Common myeloid progenitor, CD34-positive (primary cell): ENCODE results near the gene SLC49A3.

Experiments used
- CTCF ChIA-PET: fragments of 350-600 bp; sonication (Branson Sonifier 250); formaldehyde crosslinking; loops from one replicate; lab custom pipeline; 2021; ENCODE audit warnings: antibody characterized with exemption; lab: Charles Lee
- POLR2A ChIA-PET: fragments of 350-600 bp; sonication (Branson Sonifier 250); formaldehyde crosslinking; loops from one replicate; lab custom pipeline; 2021; ENCODE audit warnings: antibody characterized with exemption; lab: Charles Lee
- DNase-seq, 3 donors: peaks; one replicate each; pipeline versions ENCODE4 v3.0.0 to v3.0.0-alpha.2; 2013
- H3K27ac ChIP-seq, 2 experiments: 1 replicate in 1 of 2; 2 replicates in 1 of 2; pipeline ENCODE4 v1.7.0; 2013; ENCODE audit warnings: inconsistent platforms in 2 of 2, low read length in 2 of 2, mild to moderate bottlenecking in 2 of 2, low read depth in 1 of 2, moderate library complexity in 1 of 2; ENCODE audit not compliant: severe bottlenecking in 2 of 2, insufficient read depth in 1 of 2, poor library complexity in 1 of 2
- H3K27me3 ChIP-seq, 5 experiments: replicated peaks in 2 of 5; 1 replicate in 3 of 5; 2 replicates in 2 of 5; pipeline versions ENCODE4 v1.6.1 to v1.7.0; 2013; ENCODE audit warnings: low read length in 4 of 5, mild to moderate bottlenecking in 2 of 5, moderate library complexity in 2 of 5, inconsistent platforms in 1 of 5; ENCODE audit not compliant: insufficient read depth in 5 of 5, control insufficient read depth in 4 of 5
- H3K36me3 ChIP-seq, 4 experiments: 1 replicate in 2 of 4; 2 replicates in 2 of 4; pipeline versions ENCODE4 v1.6.1 to v1.7.0; 2013; ENCODE audit warnings: low read length in 3 of 4, control low read depth in 1 of 4, mild to moderate bottlenecking in 1 of 4; ENCODE audit not compliant: control insufficient read depth in 4 of 4, insufficient read depth in 4 of 4
- H3K4me1 ChIP-seq, 4 experiments: 1 replicate in 3 of 4; 2 replicates in 1 of 4; pipeline versions ENCODE4 v1.6.1 to v1.7.1; 2013; ENCODE audit warnings: low read length in 3 of 4, mild to moderate bottlenecking in 3 of 4, control low read depth in 1 of 4, inconsistent platforms in 1 of 4, moderate library complexity in 1 of 4; ENCODE audit not compliant: control insufficient read depth in 4 of 4, insufficient read depth in 4 of 4; ENCODE audit errors: control extremely low read depth in 1 of 4
- H3K4me3 ChIP-seq, 7 experiments: 1 replicate in 4 of 7; 2 replicates in 3 of 7; pipeline versions ENCODE4 v1.5.1 to v1.7.0; 2013; ENCODE audit warnings: mild to moderate bottlenecking in 7 of 7, low read length in 6 of 7, moderate library complexity in 6 of 7, inconsistent platforms in 2 of 7, low read depth in 2 of 7, control low read depth in 1 of 7; ENCODE audit not compliant: insufficient read depth in 4 of 7, control insufficient read depth in 1 of 7; ENCODE audit errors: extremely low read depth in 1 of 7
- H3K9me3 ChIP-seq, 5 experiments: 1 replicate in 4 of 5; 2 replicates in 1 of 5; pipeline versions ENCODE4 v1.6.1 to v1.7.1; 2013; ENCODE audit warnings: low read length in 4 of 5, mild to moderate bottlenecking in 2 of 5, inconsistent platforms in 1 of 5, low read depth in 1 of 5, moderate library complexity in 1 of 5; ENCODE audit not compliant: control insufficient read depth in 4 of 5, insufficient read depth in 2 of 5; ENCODE audit errors: control extremely low read depth in 1 of 5
- WGBS: methylation state at CpG from one replicate; pipeline ENCODE4 v1.1.5; 2013; ENCODE audit not compliant: insufficient coverage; 5-methylcytosine and 5-hydroxymethylcytosine counted together

SLC49A3 gene

DNA sequence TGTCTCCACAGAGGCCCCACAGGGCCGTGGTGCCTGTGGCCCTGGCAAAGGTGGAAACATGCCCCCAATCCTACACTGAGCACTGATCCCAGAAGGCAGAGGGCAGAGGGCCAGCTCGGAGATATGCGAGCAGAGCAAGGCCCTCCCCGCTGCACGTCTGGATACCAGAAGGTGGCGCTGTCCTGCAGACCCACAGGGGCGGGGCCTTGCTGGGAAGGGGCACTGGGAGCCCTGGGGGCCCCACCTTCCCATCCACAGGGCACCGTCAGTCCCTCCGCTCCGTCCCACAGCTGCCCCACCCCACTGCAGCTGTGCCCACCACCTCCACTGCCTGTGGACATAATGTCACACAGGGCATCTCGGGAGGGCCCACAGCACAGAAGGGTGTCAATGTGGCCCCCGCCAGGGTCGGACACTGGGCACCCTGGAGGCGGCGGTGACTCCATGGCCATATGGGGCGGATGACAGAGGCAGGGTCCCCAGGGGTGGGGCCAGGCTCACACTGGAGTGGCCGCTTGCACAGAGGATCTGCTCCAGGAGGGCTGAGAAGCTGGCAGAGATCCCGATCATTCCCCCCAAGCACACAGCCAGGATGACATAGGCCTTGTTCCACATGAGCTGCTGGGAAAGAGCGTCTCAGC lies 4.8 kb downstream of the SLC49A3 start:
- no peak overlapping the region for H3K27ac ChIP-seq
- H3K4me3 ChIP-seq: peak overlapping the region in 1 of 7 experiments; percentile 20
- POLR2A ChIA-PET: no interaction called here
- H3K9me3 ChIP-seq: no peaks in the 10 kb centered on the region
- DNase-seq: peak; percentile 61 to 79 (median 79)
- CTCF ChIA-PET: interaction anchor here (0.7 to 2.2 kb wide), 9 partner anchors 8 to 439 kb away, joined by 3 to 11 read pairs (median 5); no protein-coding TSS in a partner anchor
- 50% methylated on average over 16 of the region's 19 CpGs for WGBS
- peaks cover 0 to 42% (median 30%) of the 10 kb centered on the region in 4 experiments for H3K4me1 ChIP-seq
- no peaks in the 10 kb centered on the region for H3K36me3 ChIP-seq
- H3K27me3 ChIP-seq: no peaks in the 10 kb centered on the region

DNA sequence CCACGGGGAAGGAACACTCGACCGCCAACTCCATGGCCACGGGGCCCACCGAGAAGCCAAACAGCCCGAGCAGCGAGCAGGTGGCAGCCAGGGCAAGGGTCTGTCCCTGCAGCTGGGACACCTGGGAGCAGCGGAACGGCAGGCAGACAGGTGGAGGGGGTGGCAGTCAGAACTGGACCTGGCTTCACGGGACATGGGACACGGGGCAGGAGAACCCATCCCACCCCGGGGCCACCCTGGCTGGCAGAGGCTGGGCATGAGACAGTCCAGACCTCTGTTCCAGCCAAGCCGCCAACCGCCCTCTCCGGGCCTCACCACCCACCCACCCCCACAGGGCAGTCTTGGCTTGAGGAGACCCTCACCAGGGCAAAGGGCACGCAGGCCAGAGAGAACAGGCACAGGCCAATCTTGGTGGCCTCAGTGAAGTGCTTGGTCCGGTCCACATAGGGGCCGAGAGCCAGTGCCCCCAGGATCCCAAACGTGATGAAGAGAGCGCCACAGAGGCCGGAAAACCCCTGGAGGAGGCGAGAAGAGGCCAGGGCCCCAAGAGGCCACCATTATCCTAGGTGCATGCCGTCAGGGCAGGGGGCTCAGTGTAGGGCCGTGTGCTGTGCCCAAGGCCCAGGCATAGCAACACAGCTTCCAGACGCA lies 5.6 kb downstream of the SLC49A3 start:
- 67% methylated on average over 20 of the region's 25 CpGs for WGBS
- Histone ChIP-seq H3K9me3 (no peaks in the 10 kb centered on the region), H3K36me3 (no peaks in the 10 kb centered on the region), H3K4me1 (peaks cover 0 to 35% (median 25%) of the 10 kb centered on the region in 4 experiments), H3K27me3 (no peaks in the 10 kb centered on the region), H3K27ac (no peak overlapping the region), H3K4me3 (peak overlapping the region in 1 of 7 experiments; percentile 20)
- no peak for DNase-seq
- POLR2A ChIA-PET: no interaction called here
- CTCF ChIA-PET: interaction anchor here (0.7 to 2.2 kb wide), 7 partner anchors 9 to 46 kb away, joined by 3 to 11 read pairs (median 5); no protein-coding TSS in a partner anchor

DNA sequence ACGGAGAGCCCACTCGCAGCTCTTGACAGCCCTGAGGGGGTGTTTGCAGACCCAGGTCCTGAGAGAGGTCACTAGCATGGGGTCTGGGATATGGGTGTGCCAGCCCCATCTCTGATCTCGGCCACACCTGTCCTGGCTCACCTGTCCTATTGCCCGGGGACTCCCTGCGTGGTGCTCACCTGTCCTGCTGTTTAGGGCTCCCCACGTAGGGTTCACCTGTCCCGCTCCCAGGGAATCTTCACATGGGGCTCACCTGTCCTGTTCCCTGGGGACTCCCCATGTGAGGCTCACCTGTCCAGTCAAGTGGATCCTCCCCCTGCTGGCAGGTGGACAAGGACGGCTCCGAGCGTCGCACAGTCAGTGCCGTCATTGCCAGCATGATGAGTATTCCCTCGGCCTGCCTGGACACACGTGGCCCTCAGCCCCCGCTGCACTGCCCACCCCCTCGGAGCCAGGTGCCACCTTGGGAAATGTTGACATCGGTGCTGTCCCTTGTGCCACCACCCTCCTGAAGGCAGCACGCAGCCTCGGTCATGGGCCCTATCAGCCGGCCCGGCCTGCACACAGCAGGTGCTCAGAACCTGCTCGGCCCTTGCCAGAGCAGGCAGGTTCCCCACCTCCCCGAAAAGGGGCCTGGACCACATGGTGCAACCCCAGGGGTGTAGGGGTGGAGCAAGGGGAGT lies 6.3 kb downstream of the SLC49A3 start:
- Histone ChIP-seq H3K27me3 (no peaks in the 10 kb centered on the region), H3K27ac (no peak overlapping the region), H3K4me3 (no peak overlapping the region), H3K4me1 (peaks cover 0 to 35% (median 25%) of the 10 kb centered on the region in 4 experiments), H3K36me3 (no peaks in the 10 kb centered on the region), H3K9me3 (no peaks in the 10 kb centered on the region)
- no peak for DNase-seq
- CTCF ChIA-PET: interaction anchor here (1.7 kb wide), 1 partner anchor 42 kb away, joined by 5 read pairs; no protein-coding TSS in a partner anchor
- POLR2A ChIA-PET: no interaction called here
- WGBS: 99% methylated on average over 20 of the region's 23 CpGs

DNA sequence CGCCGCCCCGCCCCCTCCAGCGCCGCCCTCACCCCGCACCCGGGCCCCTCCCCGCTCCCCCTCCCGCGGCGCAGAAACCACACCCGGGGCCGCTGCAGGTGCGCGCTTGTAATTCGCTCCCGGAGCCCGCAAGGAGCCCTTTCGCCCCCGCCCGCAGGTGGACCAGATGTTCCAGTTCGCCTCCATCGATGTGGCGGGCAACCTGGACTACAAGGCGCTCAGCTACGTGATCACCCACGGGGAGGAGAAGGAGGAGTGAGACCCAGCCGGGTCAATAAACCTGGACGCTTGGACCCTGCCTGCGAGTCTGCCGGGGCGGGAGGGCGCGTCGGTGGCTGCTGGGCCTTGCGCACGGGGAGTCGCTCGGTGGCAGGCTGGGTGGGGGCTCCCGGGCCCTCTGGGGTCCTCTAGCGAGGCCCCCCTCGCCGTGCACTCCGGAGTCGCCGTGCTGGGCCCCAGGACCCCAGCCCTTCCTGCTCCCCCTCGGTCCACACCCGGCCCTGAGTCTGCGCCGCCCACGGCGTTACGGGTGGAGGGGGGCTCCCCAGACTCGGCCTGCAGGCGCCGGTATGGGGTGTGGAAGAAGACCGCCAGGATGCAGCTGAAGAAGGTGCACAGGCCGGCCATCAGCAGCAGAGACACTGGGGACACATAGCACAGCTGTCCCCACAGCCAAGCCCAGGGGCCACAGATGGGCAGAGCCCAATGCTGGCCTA lies 7.1 kb downstream of the SLC49A3 start:
- ChIA-PET POLR2A (no interaction called here), CTCF (interaction anchor here (0.6 to 1.7 kb wide), 2 partner anchors 29 to 43 kb away, joined by 3 to 5 read pairs; no protein-coding TSS in a partner anchor)
- no peak overlapping the region for H3K4me3 ChIP-seq
- H3K36me3 ChIP-seq: no peaks in the 10 kb centered on the region
- H3K27me3 ChIP-seq: no peaks in the 10 kb centered on the region
- peaks cover 0 to 35% (median 25%) of the 10 kb centered on the region in 4 experiments for H3K4me1 ChIP-seq
- H3K27ac ChIP-seq: no peak overlapping the region
- no peaks in the 10 kb centered on the region for H3K9me3 ChIP-seq
- 92% methylated on average over 39 of the region's 58 CpGs for WGBS
- no peak for DNase-seq

DNA sequence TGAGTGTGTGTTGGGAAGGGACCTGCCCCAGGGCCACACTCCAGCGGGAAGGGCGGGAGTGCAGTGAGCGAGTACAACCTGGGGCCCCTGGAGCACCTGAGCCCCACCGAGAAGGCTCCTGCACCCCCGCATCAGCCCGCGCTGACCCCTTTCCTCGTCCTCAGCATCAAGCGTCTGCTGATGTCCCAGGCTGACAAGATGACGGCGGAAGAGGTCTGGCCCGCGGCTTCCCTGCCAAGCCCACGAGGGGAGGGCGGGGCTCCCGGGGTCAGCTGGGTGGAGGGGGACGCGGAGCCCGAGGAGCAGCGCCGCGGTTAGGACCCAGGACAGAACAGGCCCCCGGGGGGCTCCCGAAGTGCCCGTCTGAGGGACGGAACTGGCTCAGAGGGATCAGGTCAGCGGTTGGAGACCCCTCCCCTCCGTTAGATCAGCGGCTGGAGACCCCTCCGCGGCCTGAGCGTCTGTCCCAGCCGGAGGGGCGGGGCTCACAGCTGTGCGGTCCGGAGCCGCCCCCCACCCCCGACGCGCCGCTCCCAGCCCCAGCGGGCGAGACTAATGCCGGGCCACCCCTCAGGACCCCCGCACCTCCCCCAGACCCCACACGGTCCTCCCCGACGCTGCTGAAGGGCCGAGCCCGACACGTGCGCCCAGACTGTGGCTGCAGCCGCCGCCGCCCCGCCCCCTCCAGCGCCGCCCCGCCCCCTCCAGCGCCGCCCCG lies 7.9 kb downstream of the SLC49A3 start:
- no peaks in the 10 kb centered on the region for H3K36me3 ChIP-seq
- no peaks in the 10 kb centered on the region for H3K27me3 ChIP-seq
- POLR2A ChIA-PET: no interaction called here
- H3K9me3 ChIP-seq: no peaks in the 10 kb centered on the region
- no peak overlapping the region for H3K27ac ChIP-seq
- peaks cover 0 to 35% (median 28%) of the 10 kb centered on the region in 4 experiments for H3K4me1 ChIP-seq
- DNase-seq: peak; percentile 52 to 79 (median 78)
- H3K4me3 ChIP-seq: peak overlapping the region in 5 of 7 experiments; percentile 40 to 74 (median 61)
- WGBS: 16% methylated on average over 34 of the region's 62 CpGs
- CTCF ChIA-PET: interaction anchor here (0.6 kb wide), 1 partner anchor 10 kb away, joined by 3 read pairs; no protein-coding TSS in a partner anchor

DNA sequence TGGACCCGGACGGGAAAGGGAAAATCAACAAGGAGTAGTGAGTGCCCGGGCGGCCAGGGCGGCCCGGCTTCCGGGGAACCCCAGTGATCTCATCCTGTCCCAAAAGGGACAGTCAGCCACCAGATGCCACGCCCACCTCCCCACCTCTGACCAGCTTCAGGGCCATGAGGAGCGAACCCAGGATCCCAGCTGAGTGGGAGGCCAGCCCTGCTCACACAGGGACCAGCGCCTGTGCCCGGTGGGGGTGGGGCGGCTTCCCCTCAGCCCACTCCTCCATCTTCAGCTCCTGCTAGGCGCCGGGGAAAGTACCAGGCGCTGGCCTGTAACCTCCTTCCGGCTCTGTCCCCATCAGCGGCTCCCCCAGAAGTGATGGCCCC lies 8.4 kb downstream of the SLC49A3 start:
- Histone ChIP-seq H3K36me3 (no peaks in the 10 kb centered on the region), H3K4me3 (peak overlapping the region in 5 of 7 experiments; percentile 40 to 74 (median 61)), H3K4me1 (peaks cover 0 to 36% (median 32%) of the 10 kb centered on the region in 4 experiments), H3K9me3 (no peaks in the 10 kb centered on the region), H3K27me3 (no peaks in the 10 kb centered on the region), H3K27ac (no peak overlapping the region)
- DNase-seq: no peak
- ChIA-PET POLR2A (no interaction called here), CTCF (interaction anchor here (0.6 kb wide), 1 partner anchor 9 kb away, joined by 3 read pairs; no protein-coding TSS in a partner anchor)
- WGBS: 90% methylated on average over 8 of the region's 17 CpGs
